ENCODE results near the gene SIRPG.

GRCh38 chr20:1687053-1687452 lies 29.5 kb upstream of the SIRPG start:
- no peak for TF ChIP-seq MAX (IDR thresholded peaks at IDR 0.05)
- no peak for TF ChIP-seq YY1 (IDR thresholded peaks at IDR 0.05; ENCODE audit: low read depth)
- TF ChIP-seq, protein P1, sequence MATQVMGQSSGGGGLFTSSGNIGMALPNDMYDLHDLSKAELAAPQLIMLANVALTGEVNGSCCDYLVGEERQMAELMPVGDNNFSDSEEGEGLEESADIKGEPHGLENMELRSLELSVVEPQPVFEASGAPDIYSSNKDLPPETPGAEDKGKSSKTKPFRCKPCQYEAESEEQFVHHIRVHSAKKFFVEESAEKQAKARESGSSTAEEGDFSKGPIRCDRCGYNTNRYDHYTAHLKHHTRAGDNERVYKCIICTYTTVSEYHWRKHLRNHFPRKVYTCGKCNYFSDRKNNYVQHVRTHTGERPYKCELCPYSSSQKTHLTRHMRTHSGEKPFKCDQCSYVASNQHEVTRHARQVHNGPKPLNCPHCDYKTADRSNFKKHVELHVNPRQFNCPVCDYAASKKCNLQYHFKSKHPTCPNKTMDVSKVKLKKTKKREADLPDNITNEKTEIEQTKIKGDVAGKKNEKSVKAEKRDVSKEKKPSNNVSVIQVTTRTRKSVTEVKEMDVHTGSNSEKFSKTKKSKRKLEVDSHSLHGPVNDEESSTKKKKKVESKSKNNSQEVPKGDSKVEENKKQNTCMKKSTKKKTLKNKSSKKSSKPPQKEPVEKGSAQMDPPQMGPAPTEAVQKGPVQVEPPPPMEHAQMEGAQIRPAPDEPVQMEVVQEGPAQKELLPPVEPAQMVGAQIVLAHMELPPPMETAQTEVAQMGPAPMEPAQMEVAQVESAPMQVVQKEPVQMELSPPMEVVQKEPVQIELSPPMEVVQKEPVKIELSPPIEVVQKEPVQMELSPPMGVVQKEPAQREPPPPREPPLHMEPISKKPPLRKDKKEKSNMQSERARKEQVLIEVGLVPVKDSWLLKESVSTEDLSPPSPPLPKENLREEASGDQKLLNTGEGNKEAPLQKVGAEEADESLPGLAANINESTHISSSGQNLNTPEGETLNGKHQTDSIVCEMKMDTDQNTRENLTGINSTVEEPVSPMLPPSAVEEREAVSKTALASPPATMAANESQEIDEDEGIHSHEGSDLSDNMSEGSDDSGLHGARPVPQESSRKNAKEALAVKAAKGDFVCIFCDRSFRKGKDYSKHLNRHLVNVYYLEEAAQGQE (IDR thresholded peaks at IDR 0.05; ENCODE audit: low read depth) = no peak
